T-helper 1 cell treated with Interleukin-12 subunit alpha and Interleukin-12 subunit beta and Interleukin-4 antibody, amounts not matched to agents 30 ng/mL and 1 ng/mL, for 36 hours (primary cell): ENCODE results near the gene ADH6. TPM values are rescaled to one million over a fixed set of nuclear protein-coding genes. Genes with fewer than 3 reads are reported as not detected.
"Not testable (repeated sequence)": the region's sequence is repeated elsewhere in the genome, so short reads cannot be mapped to it uniquely, and the experiment has no call there.

ENCODE experiments used
- intact Hi-C: fragments of 100-400 bp; cut with micrococcal nuclease; formaldehyde crosslinking; loops from one replicate; pipeline ENCODE4 v1.15.1; 2024
- total RNA-seq: library from RNA; stranded (reverse); gene quantifications from 2 replicates; pipeline ENCODE4 v1.2.3, GENCODE V29; 2022

Gene ADH6
- not detected in 2 replicates for total RNA-seq

- intact Hi-C loops: no loop called here
Observed at GRCh38 chr4:99219072-99219471, at the start of gene ADH6. Gene ADH6 (minus strand): TSS chr4:99219246. CDS start chr4:99219152, 94 bp downstream.

GRCh38 chr4:99264927-99265326 lies 45.9 kb upstream of the ADH6 start:
- intact Hi-C loops: no loop called here

DNA sequence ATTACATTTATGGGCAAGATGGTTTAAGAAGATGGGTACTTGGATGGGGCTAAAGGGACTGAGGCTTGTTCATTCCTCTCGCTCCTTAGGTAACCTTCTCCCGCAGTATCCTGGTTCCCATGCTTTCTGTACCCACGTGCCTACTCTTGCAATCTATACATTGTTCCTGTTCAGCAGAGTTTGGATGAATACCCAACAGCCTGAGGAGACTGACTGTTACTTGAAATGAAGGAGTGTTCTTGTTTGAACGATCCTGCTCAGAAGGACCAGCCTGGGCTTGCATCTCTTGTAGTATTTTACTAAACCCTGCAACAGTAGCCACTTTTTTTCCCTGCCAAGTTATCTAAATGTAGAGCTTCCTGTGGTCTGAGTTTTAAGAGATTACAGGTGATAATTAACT lies 33.7 kb upstream of the ADH6 start:
- intact Hi-C loops: no loop called here

GRCh38 chr4:99248714-99249113 lies 29.7 kb upstream of the ADH6 start:
- intact Hi-C loops: no loop called here

DNA sequence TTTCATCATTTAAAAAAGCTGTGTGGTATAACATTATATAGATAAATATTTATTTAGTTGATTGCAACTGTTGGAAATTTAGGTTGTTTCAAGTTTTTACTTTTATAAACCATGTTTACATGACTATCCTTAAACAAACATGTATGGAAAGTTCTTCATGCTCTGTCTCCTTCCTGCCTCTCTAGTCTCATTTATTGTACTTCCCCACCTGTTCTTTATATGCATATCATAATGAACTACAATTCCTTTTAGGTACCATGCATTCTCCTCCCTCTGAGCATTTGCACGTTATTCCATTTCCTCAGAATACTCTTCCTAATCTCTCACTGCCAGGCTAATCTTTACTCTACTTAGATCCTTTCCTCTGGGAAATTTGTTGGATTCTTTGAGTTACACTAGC lies 16.9 kb upstream of the ADH6 start:
- intact Hi-C loops: no loop called here

- intact Hi-C loops: no loop called here
Observed at GRCh38 chr4:99234331-99235010, 15.4 kb upstream of the ADH6 start.

- intact Hi-C loops: not testable (repeated sequence)
Observed at GRCh38 chr4:99233397-99233796, 14.4 kb upstream of the ADH6 start.

- intact Hi-C loops: not testable (repeated sequence)
Observed at GRCh38 chr4:99228706-99229105, 9.7 kb upstream of the ADH6 start.

DNA sequence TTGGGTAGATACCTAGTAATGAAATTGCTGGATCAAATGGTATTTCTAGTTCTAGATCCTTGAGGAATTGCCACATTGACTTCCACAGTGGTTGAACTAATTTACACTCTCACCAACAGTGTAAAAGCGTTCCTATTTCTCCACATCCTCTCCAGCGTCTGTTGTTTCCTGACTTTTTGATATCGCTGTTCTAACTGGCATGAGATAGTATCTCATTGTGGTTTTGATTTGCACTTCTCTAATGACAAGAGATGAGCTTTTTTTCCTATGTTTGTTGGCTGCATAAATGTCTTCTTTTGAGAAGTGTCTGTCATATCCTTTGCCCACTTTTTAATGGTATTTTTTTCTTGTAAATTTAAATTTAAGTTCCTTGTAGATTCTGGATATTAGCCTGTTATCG lies 8.6 kb upstream of the ADH6 start:
- intact Hi-C loops: not testable (repeated sequence)

DNA sequence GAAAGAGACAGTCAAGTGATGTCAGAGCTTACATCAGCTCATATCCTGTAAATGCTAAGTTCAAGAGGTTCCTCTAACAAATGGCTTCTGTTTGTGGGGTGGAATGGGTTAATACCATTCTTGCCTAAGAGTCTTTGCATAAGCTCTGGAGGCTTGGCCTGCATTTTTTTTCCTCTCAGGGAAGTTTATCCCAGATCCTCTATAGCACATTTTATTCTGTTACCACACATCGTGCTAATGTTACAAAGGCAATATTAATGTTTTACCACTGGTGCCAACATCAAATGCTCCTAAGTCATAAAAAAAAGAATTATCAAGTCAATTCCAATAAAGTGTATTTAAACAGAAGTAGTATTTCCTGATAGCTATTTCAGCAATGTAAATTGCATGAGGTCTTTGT lies 2.9 kb upstream of the ADH6 start:
- intact Hi-C loops: no loop called here

- intact Hi-C loops: no loop called here
Observed at GRCh38 chr4:99219479-99219878, 433 bp upstream of the ADH6 start.

GRCh38 chr4:99215521-99215920 lies 3.5 kb downstream of the ADH6 start:
- intact Hi-C loops: no loop called here

DNA sequence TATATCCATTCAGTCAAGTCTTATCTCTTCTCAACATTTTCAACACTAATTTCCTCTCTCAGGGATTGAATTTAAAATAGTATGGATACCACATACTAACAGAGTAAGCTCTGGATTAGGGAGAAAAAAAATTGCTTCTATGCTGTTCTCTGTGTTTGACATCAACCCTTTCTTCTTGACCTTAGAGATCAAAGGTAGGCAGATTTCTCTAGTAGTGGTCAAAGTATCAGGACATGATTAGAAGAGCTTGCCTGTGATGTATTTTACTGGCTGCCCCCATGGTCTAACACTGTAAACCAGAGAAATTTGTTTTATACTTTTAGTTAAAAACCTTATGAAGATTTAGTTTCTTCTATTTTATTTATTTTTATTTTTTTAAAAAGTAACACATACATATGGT lies 8.3 kb downstream of the ADH6 start:
- intact Hi-C loops: no loop called here

- intact Hi-C loops: no loop called here
Observed at GRCh38 chr4:99209671-99210070, 9.4 kb downstream of the ADH6 start.

- intact Hi-C loops: no loop called here
Observed at GRCh38 chr4:99208719-99209075, 10.3 kb downstream of the ADH6 start.

GRCh38 chr4:99207911-99208718 lies 10.9 kb downstream of the ADH6 start:
- intact Hi-C loops: no loop called here

GRCh38 chr4:99207069-99207743 lies 11.8 kb downstream of the ADH6 start:
- intact Hi-C loops: no loop called here

DNA sequence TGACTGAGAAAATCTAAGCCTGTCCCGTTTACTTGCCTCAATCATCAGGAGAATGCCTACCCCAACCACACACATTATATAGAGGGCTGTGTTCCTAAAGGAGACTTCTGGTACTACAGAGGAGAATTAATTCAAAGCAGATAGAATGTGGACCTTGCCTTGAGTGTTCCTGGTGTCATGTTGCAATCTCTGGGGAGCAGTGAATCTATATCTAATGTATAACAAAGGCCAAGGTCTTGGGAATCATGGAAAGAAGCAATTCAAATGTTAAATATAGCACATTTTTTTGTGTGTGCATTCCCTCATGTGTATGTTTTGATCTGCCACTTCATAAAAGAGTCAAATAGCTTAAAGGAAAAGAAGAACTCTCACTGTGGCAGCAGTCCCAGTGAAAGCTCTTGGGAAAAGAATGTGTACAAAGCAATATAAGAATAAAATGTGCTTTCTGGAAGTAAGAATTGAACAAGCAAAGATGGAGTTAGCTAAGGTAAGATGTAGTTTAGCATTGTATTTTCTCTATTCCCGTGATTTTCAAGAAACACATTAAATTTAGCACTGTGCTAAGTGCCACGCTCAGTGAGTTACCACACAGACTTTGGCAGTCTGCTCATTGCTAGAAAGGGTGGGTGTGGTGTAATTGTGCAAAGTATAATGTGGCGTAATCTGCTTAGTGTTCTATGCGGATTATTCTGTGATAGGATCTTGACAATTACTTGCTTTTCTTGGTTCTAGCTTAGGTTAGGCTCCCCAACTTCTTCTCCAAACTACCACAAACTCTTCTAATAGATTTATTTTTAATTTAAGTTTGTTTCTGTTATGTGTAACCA lies 13.7 kb downstream of the ADH6 start:
- intact Hi-C loops: no loop called here

DNA sequence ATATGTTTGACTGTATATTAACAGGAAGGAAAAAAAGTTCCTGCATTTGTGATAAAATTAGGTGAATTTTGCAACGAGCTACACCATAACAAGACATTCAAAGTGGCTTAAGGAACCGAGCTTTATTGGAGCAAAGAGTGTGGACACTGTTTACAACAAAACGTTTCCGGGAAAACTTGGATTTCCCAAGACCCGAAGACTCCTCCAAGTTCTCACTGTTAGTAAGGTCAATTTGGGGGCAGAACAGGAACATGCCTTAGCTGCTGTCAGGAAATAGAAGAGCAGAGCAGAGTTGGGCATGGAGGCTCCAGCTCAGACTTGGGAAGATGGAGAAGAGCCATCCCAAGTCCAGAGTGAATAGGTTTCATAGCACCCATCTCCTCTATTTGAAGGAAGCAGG lies 16.5 kb downstream of the ADH6 start:
- intact Hi-C loops: no loop called here

- intact Hi-C loops: no loop called here
Observed at GRCh38 chr4:99202094-99202493, 17.0 kb downstream of the ADH6 start.

DNA sequence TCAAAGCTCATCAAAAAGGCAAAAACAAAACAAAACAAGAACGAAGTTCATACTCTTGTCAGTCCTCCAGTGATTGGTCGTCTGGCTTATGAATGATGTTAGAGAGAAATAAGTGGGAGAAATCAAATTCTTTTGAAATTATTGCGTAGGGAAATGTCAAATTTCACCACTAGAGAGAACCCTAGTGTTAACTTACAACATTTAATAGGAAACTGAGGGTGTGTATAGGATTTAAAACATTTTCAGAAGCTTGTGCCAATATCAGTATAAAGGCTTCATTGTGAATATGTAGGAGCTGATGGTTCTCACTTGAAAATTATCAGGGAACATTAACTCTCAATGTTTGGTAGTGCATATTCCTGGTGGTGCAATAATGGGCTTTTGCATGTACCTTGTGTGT lies 17.4 kb downstream of the ADH6 start:
- intact Hi-C loops: no loop called here

GRCh38 chr4:99200138-99200537 lies 18.9 kb downstream of the ADH6 start:
- intact Hi-C loops: no loop called here
